Choroid plexus epithelial cell (primary cell): ENCODE measurements around the gene UBE2L3.

Experiments used
- DNase-seq: peaks from one replicate; pipeline ENCODE4 v3.0.0-alpha.2; 2010; ENCODE audit warnings: low read depth
- H3K4me3 ChIP-seq: 2 replicates; pipeline ENCODE4 v1.5.1; 2011; ENCODE audit warnings: low read depth, mild to moderate bottlenecking, control low read depth, low read length, moderate library complexity
- TF ChIP-seq, protein P1 (sequence below): conservative IDR thresholded peaks from 2 replicates; pipeline ENCODE4 v1.5.1; 2011; ENCODE audit warnings: low read depth, mild to moderate bottlenecking, control low read depth, inconsistent platforms, low read length, moderate library complexity

The UBE2L3 gene

GRCh38 chr22:21587803-21588611 lies 20.5 kb downstream of the UBE2L3 start:
- TF ChIP-seq, protein P1, sequence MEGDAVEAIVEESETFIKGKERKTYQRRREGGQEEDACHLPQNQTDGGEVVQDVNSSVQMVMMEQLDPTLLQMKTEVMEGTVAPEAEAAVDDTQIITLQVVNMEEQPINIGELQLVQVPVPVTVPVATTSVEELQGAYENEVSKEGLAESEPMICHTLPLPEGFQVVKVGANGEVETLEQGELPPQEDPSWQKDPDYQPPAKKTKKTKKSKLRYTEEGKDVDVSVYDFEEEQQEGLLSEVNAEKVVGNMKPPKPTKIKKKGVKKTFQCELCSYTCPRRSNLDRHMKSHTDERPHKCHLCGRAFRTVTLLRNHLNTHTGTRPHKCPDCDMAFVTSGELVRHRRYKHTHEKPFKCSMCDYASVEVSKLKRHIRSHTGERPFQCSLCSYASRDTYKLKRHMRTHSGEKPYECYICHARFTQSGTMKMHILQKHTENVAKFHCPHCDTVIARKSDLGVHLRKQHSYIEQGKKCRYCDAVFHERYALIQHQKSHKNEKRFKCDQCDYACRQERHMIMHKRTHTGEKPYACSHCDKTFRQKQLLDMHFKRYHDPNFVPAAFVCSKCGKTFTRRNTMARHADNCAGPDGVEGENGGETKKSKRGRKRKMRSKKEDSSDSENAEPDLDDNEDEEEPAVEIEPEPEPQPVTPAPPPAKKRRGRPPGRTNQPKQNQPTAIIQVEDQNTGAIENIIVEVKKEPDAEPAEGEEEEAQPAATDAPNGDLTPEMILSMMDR, result no peak
- H3K4me3 ChIP-seq, result no peak overlapping the region
- peak; percentile 64 for DNase-seq

GRCh38 chr22:21589396-21589795 lies 21.9 kb downstream of the UBE2L3 start:
- DNase-seq, result no peak
- TF ChIP-seq, protein P1, result no peak
- H3K4me3 ChIP-seq, result no peak overlapping the region

GRCh38 chr22:21590809-21591641 lies 23.5 kb downstream of the UBE2L3 start:
- no peak for DNase-seq
- no peak overlapping the region for H3K4me3 ChIP-seq
- TF ChIP-seq, protein P1, result no peak

GRCh38 chr22:21591695-21592094 lies 24.2 kb downstream of the UBE2L3 start:
- H3K4me3 ChIP-seq, result no peak overlapping the region
- TF ChIP-seq, protein P1, result no peak
- DNase-seq, result no peak

- DNase-seq, result no peak
- TF ChIP-seq, protein P1, result no peak
- H3K4me3 ChIP-seq, result no peak overlapping the region
Measured at GRCh38 chr22:21592422-21592821, 24.9 kb downstream of the UBE2L3 start.

GRCh38 chr22:21593406-21594232 lies 26.1 kb downstream of the UBE2L3 start:
- TF ChIP-seq, protein P1, result peak; percentile 55

More at GRCh38 chr22:21593406-21594232, 26.1 kb downstream of the UBE2L3 start:
- no peak overlapping the region for H3K4me3 ChIP-seq
- DNase-seq, result no peak
